HCT116 (cell line): ENCODE results near the gene ZNRF2. TPM values are rescaled to one million over a fixed set of nuclear protein-coding genes. Genes with fewer than 3 reads are reported as not detected.

ENCODE experiments used
- ATAC-seq: fragments of 200-7000 bp; cut with Tn5 transposase; 2 replicates; pipeline ENCODE4 v1.9.1; 2020; ENCODE audit warnings: mild to moderate bottlenecking, moderate library complexity
- BruUV-seq: library from RNA; stranded (reverse); fragments of 400-500 nt; replicated peaks from 2 replicates; lab custom pipeline; 2021; lab: Mats Ljungman, UMichigan
- CTCF ChIA-PET: fragments of 300-600 bp; sonication (Branson Sonifier 250); formaldehyde crosslinking; loops from one replicate; lab custom pipeline; 2021; ENCODE audit warnings: antibody characterized with exemption; lab: Charles Lee
- POLR2A ChIA-PET: fragments of 300-600, 350-600 bp; sonication (Branson Sonifier 250); formaldehyde crosslinking; loops from one replicate; lab custom pipeline; 2021; ENCODE audit warnings: antibody characterized with exemption; lab: Charles Lee
- RAD21 ChIA-PET, 2 experiments: fragments of 300-600 bp; sonication (Branson Sonifier 250); formaldehyde crosslinking; loops; one replicate each; lab custom pipeline; 2023; ENCODE audit warnings: low total read pairs in 2 of 2; ENCODE audit not compliant: uncharacterized antibody in 2 of 2, unreplicated experiment in 2 of 2, low non-redundant PET in 1 of 2; lab: Charles Lee
- DNase-seq: peaks from one replicate; pipeline ENCODE4 v3.0.0-alpha.2; 2010; ENCODE audit warnings: low read depth, low spot score
- H2AFZ ChIP-seq: fragments of 200-600 bp; shearing (Covaris generic), sonication (generic); 2 replicates; pipeline ENCODE4 v1.6.1; 2017; ENCODE audit warnings: low read depth, mixed run types, mixed read lengths, antibody characterized with exemption, low read length; ENCODE audit not compliant: poor library complexity, severe bottlenecking
- H3K27ac ChIP-seq: 2 replicates; pipeline ENCODE4 v1.5.1; 2012; ENCODE audit warnings: low read depth, low read length
- H3K27me3 ChIP-seq: fragments of 200-600 bp; sonication (generic); 2 replicates; pipeline ENCODE4 v1.6.1; 2016; ENCODE audit warnings: mixed run types, low read length, mixed read lengths; ENCODE audit not compliant: insufficient read depth
- H3K36me3 ChIP-seq, 2 experiments: fragments of 200-500 bp in 1 of 2; fragments of 200-600 bp in 1 of 2; sonication (Bioruptor generic) in 1 of 2; sonication (generic) in 1 of 2; 2 replicates each; pipeline versions ENCODE4 v1.5.1 to v1.6.1; 2014 to 2016; ENCODE audit warnings: low read length in 2 of 2, inconsistent platforms in 1 of 2, mixed read lengths in 1 of 2, mixed run types in 1 of 2; ENCODE audit not compliant: insufficient read depth in 2 of 2, control insufficient read depth in 1 of 2
- H3K4me1 ChIP-seq, 2 experiments: fragments of 200-600 bp in 1 of 2; sonication (generic) in 1 of 2; 2 replicates each; pipeline versions ENCODE4 v1.5.1 to v1.6.1; 2012 to 2017; ENCODE audit warnings: low read length in 2 of 2, inconsistent platforms in 1 of 2, mild to moderate bottlenecking in 1 of 2, mixed read lengths in 1 of 2, mixed run types in 1 of 2, moderate library complexity in 1 of 2; ENCODE audit not compliant: insufficient read depth in 2 of 2, control insufficient read depth in 1 of 2
- H3K4me2 ChIP-seq: fragments of 200-600 bp; sonication (generic); 2 replicates; pipeline ENCODE4 v1.6.1; 2017; ENCODE audit warnings: mixed run types, low read length, mixed read lengths
- H3K4me3 ChIP-seq, 2 experiments: fragments of 200-600 bp in 1 of 2; sonication (generic) in 1 of 2; replicated peaks in 1 of 2; 2 replicates each; pipeline ENCODE4 v1.5.1; 2011 to 2016; ENCODE audit warnings: low read length in 2 of 2, control low read depth in 1 of 2, low read depth in 1 of 2, mild to moderate bottlenecking in 1 of 2, mixed read lengths in 1 of 2, mixed run types in 1 of 2
- H3K79me2 ChIP-seq: fragments of 200-600 bp; sonication (generic); 2 replicates; pipeline ENCODE4 v1.6.1; 2017; ENCODE audit warnings: mild to moderate bottlenecking, mixed run types, low read length, moderate library complexity, mixed read lengths; ENCODE audit not compliant: insufficient read depth
- H3K9ac ChIP-seq: fragments of 200-600 bp; sonication (generic); 2 replicates; pipeline ENCODE4 v1.6.1; 2016; ENCODE audit warnings: low read length, mixed read lengths
- H3K9me2 ChIP-seq: fragments of 200-600 bp; sonication (generic), shearing (Covaris generic); 2 replicates; pipeline ENCODE4 v1.6.1; 2017; ENCODE audit warnings: mixed run types, mild to moderate bottlenecking, moderate library complexity; ENCODE audit not compliant: insufficient read depth
- H3K9me3 ChIP-seq, 2 experiments: fragments of 200-500 bp in 1 of 2; fragments of 200-600 bp in 1 of 2; sonication (Bioruptor generic) in 1 of 2; sonication (generic) in 1 of 2; 2 replicates each; pipeline ENCODE4 v1.6.1; 2014 to 2017; ENCODE audit warnings: low read length in 2 of 2, mixed read lengths in 2 of 2, inconsistent platforms in 1 of 2, low read depth in 1 of 2, mild to moderate bottlenecking in 1 of 2, mixed run types in 1 of 2, moderate library complexity in 1 of 2; ENCODE audit not compliant: control insufficient read depth in 1 of 2, insufficient read depth in 1 of 2
- H4K20me1 ChIP-seq: fragments of 200-600 bp; sonication (generic), shearing (Covaris generic); 2 replicates; pipeline ENCODE4 v1.6.1; 2017; ENCODE audit warnings: mixed run types, mild to moderate bottlenecking, moderate library complexity; ENCODE audit not compliant: insufficient read depth
- CBX3 ChIP-seq: IDR thresholded peaks from 2 replicates; pipeline ENCODE4 v1.6.1; 2012; ENCODE audit warnings: low read depth
- CEBPB ChIP-seq: IDR thresholded peaks from 2 replicates; pipeline ENCODE4 v1.6.1; 2012; ENCODE audit warnings: low read depth
- EGR1 ChIP-seq: IDR thresholded peaks from 2 replicates; pipeline ENCODE4 v1.6.1; 2012; ENCODE audit warnings: low read depth
- JUND ChIP-seq: IDR thresholded peaks from 2 replicates; pipeline ENCODE4 v1.6.1; 2012
- POLR2A ChIP-seq: IDR thresholded peaks from 2 replicates; pipeline ENCODE4 v1.7.0; 2011; ENCODE audit warnings: borderline replicate concordance; ENCODE audit not compliant: insufficient read depth, insufficient read length; ENCODE audit errors: extremely low read depth
- RAD21 ChIP-seq: IDR thresholded peaks from 2 replicates; pipeline ENCODE4 v1.6.1; 2012; ENCODE audit warnings: low read depth, mild to moderate bottlenecking
- SP1 ChIP-seq: IDR thresholded peaks from 2 replicates; pipeline ENCODE4 v1.6.1; 2012; ENCODE audit warnings: low read depth
- SRF ChIP-seq: IDR thresholded peaks from 2 replicates; pipeline ENCODE4 v1.6.1; 2012; ENCODE audit warnings: low read depth
- ZFX ChIP-seq: fragments of 450-650 bp; IDR thresholded peaks from 2 replicates; pipeline ENCODE4 v1.6.1; 2017
- intact Hi-C: fragments of 100-400 bp; cut with micrococcal nuclease; formaldehyde crosslinking; loops from 2 replicates; pipeline ENCODE4 v1.10.0; 2022
- total RNA-seq: library from RNA; stranded (reverse); gene quantifications from one replicate; pipeline ENCODE4 v1.2.1, GENCODE V29; 2021; ENCODE audit not compliant: unreplicated experiment
- TF ChIP-seq, protein P1 (sequence below): IDR thresholded peaks from 2 replicates; pipeline ENCODE4 v1.6.1; 2011; ENCODE audit warnings: mild to moderate bottlenecking, low read length, moderate library complexity; ENCODE audit not compliant: insufficient replicate concordance; ENCODE audit errors: extremely low read depth
- TF ChIP-seq, protein P2 (sequence below), 3 experiments: fragments of 200-600 bp in 1 of 3; sonication (generic) in 1 of 3; IDR thresholded peaks in 2 of 3; conservative IDR thresholded peaks in 1 of 3; 2 replicates each; pipeline ENCODE4 v1.5.1; 2012 to 2017; ENCODE audit warnings: low read depth in 2 of 3, low read length in 2 of 3, antibody characterized with exemption in 1 of 3, borderline replicate concordance in 1 of 3, control low read depth in 1 of 3, mild to moderate bottlenecking in 1 of 3, mixed read lengths in 1 of 3, mixed run types in 1 of 3, moderate library complexity in 1 of 3; ENCODE audit not compliant: insufficient read depth in 1 of 3
- TF ChIP-seq, protein P3 (sequence below): IDR thresholded peaks from 2 replicates; pipeline ENCODE4 v1.6.1; 2012; ENCODE audit warnings: low read depth

The ZNRF2 gene
- total RNA-seq, 1 experiment from 2014 or later: 10.2 TPM

DNA sequence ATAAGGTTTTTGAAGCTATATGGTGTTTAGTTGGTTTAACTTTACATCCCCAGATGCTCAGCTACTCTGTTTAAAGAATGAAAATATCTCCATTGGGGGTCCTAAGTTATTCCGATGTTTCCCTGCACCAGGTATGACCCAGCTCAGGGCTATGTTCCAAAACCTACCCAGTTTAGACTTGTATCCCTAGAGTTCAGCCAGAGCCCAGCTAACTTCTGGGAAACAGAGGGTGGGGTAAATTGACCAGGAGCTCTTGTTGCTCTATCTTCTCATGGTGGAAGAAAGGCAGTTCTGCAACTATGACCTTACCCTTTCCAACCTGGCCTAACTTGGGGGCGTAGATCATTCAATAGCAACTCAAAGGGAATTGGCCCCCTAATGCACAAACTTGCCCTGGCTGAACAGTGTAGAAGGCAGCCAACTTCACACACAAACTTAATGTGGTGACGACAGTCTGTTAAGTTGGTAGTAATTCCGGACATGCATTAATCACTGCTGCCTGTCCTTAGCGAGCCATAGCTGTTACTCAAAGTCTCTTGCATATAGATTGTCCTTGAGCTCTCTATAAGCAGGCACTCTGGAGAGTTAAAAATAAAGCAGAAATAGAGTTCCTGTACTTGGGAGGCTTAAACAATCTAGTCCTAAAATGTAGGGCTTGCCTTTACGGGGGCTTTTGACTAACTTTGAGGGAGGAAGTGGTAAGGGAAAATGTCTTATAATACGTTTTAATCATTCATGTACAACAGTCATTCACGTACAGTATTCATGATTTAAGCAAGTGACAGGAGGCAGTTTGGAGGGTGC lies 5.3 kb upstream of the ZNRF2 start:
- no peaks in the 10 kb centered on the region for H3K79me2 ChIP-seq
- intact Hi-C loops: loop anchor here (5.0 kb wide), 2 partner anchors 268 to 463 kb away; no protein-coding TSS in a partner anchor
- POLR2A ChIA-PET: no interaction called here
- H2AFZ ChIP-seq: no peak overlapping the region
- H3K4me1 ChIP-seq: peaks cover 3 to 5% of the 10 kb centered on the region in 2 experiments; a peak in 3 of 4 replicates
- no peaks in the 10 kb centered on the region for H3K9me3 ChIP-seq
- H3K9me2 ChIP-seq: no peaks in the 10 kb centered on the region; the same call in 1 of the 2 replicates
- BruUV-seq: no TSS peak
- CTCF ChIA-PET: interaction anchor here (1.6 kb wide), 1 partner anchor 286 kb away, joined by 6 read pairs; no protein-coding TSS in a partner anchor
- TF ChIP-seq, protein P1, sequence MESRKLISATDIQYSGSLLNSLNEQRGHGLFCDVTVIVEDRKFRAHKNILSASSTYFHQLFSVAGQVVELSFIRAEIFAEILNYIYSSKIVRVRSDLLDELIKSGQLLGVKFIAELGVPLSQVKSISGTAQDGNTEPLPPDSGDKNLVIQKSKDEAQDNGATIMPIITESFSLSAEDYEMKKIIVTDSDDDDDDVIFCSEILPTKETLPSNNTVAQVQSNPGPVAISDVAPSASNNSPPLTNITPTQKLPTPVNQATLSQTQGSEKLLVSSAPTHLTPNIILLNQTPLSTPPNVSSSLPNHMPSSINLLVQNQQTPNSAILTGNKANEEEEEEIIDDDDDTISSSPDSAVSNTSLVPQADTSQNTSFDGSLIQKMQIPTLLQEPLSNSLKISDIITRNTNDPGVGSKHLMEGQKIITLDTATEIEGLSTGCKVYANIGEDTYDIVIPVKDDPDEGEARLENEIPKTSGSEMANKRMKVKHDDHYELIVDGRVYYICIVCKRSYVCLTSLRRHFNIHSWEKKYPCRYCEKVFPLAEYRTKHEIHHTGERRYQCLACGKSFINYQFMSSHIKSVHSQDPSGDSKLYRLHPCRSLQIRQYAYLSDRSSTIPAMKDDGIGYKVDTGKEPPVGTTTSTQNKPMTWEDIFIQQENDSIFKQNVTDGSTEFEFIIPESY: no peak
- TF ChIP-seq CEBPB (no peak), RAD21 (no peak), ZFX (no peak), CBX3 (no peak), JUND (no peak), EGR1 (no peak), SP1 (no peak), POLR2A (no peak), SRF (no peak)
- TF ChIP-seq, protein P2, sequence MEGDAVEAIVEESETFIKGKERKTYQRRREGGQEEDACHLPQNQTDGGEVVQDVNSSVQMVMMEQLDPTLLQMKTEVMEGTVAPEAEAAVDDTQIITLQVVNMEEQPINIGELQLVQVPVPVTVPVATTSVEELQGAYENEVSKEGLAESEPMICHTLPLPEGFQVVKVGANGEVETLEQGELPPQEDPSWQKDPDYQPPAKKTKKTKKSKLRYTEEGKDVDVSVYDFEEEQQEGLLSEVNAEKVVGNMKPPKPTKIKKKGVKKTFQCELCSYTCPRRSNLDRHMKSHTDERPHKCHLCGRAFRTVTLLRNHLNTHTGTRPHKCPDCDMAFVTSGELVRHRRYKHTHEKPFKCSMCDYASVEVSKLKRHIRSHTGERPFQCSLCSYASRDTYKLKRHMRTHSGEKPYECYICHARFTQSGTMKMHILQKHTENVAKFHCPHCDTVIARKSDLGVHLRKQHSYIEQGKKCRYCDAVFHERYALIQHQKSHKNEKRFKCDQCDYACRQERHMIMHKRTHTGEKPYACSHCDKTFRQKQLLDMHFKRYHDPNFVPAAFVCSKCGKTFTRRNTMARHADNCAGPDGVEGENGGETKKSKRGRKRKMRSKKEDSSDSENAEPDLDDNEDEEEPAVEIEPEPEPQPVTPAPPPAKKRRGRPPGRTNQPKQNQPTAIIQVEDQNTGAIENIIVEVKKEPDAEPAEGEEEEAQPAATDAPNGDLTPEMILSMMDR (IDR thresholded peaks at IDR 0.05 in 2 of 3, conservative IDR thresholded peaks at IDR 0.05 in 1 of 3; ENCODE audit: borderline replicate concordance in 1 of 3, insufficient read depth in 1 of 3, low read depth in 2 of 3, low read length in 2 of 3): no peak
- TF ChIP-seq, protein P3, sequence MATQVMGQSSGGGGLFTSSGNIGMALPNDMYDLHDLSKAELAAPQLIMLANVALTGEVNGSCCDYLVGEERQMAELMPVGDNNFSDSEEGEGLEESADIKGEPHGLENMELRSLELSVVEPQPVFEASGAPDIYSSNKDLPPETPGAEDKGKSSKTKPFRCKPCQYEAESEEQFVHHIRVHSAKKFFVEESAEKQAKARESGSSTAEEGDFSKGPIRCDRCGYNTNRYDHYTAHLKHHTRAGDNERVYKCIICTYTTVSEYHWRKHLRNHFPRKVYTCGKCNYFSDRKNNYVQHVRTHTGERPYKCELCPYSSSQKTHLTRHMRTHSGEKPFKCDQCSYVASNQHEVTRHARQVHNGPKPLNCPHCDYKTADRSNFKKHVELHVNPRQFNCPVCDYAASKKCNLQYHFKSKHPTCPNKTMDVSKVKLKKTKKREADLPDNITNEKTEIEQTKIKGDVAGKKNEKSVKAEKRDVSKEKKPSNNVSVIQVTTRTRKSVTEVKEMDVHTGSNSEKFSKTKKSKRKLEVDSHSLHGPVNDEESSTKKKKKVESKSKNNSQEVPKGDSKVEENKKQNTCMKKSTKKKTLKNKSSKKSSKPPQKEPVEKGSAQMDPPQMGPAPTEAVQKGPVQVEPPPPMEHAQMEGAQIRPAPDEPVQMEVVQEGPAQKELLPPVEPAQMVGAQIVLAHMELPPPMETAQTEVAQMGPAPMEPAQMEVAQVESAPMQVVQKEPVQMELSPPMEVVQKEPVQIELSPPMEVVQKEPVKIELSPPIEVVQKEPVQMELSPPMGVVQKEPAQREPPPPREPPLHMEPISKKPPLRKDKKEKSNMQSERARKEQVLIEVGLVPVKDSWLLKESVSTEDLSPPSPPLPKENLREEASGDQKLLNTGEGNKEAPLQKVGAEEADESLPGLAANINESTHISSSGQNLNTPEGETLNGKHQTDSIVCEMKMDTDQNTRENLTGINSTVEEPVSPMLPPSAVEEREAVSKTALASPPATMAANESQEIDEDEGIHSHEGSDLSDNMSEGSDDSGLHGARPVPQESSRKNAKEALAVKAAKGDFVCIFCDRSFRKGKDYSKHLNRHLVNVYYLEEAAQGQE: no peak
- no peaks in the 10 kb centered on the region for H3K27me3 ChIP-seq
- RAD21 ChIA-PET: no interaction called here
- no peak for ATAC-seq
- no peaks in the 10 kb centered on the region for H3K36me3 ChIP-seq
- no peak for DNase-seq
- H3K27ac ChIP-seq: no peak overlapping the region
- H3K9ac ChIP-seq: no peak overlapping the region
- H3K4me3 ChIP-seq: no peak overlapping the region
- H4K20me1 ChIP-seq: no peaks in the 10 kb centered on the region; the same call in 1 of the 2 replicates
- no peak overlapping the region for H3K4me2 ChIP-seq
